Mesendoderm (in vitro differentiated cells): ENCODE results near the gene KLHL3.

Source experiments
- DNase-seq: peaks from one replicate; pipeline ENCODE4 v3.0.0; 2013
- H2AK5ac ChIP-seq: 2 replicates; pipeline ENCODE4 v1.6.1; 2013; ENCODE audit warnings: low read length, inconsistent platforms
- H2BK120ac ChIP-seq: 2 replicates; pipeline ENCODE4 v1.6.1; 2013; ENCODE audit warnings: low read depth, mild to moderate bottlenecking, low read length, moderate library complexity, mixed read lengths
- H2BK15ac ChIP-seq: replicated peaks from 2 replicates; pipeline ENCODE4 v1.6.1; 2013; ENCODE audit warnings: low read depth, mild to moderate bottlenecking, moderate library complexity
- H2BK5ac ChIP-seq: 2 replicates; pipeline ENCODE4 v1.6.1; 2013; ENCODE audit warnings: low read length, inconsistent platforms
- H3K18ac ChIP-seq: 2 replicates; pipeline ENCODE4 v1.6.1; 2013; ENCODE audit warnings: mild to moderate bottlenecking, low read length, mixed read lengths
- H3K23ac ChIP-seq: one replicate; pipeline ENCODE4 v1.6.1; 2013; ENCODE audit warnings: low read length
- H3K27ac ChIP-seq: 2 replicates; pipeline ENCODE4 v1.5.1; 2013; ENCODE audit warnings: low read depth, mild to moderate bottlenecking, inconsistent platforms, low read length, moderate library complexity
- H3K27me3 ChIP-seq: 2 replicates; pipeline ENCODE4 v1.6.1; 2013; ENCODE audit warnings: low read length, control low read depth, mild to moderate bottlenecking, inconsistent platforms; ENCODE audit not compliant: insufficient read depth, poor library complexity
- H3K36me3 ChIP-seq: 2 replicates; pipeline ENCODE4 v1.6.1; 2013; ENCODE audit warnings: low read length, inconsistent platforms; ENCODE audit not compliant: control insufficient read depth, insufficient read depth
- H3K4ac ChIP-seq: one replicate; pipeline ENCODE4 v1.6.1; 2013; ENCODE audit warnings: low read depth, mild to moderate bottlenecking, low read length, moderate library complexity
- H3K4me1 ChIP-seq: 2 replicates; pipeline ENCODE4 v1.6.1; 2013; ENCODE audit warnings: low read depth, low read length, inconsistent platforms; ENCODE audit not compliant: control insufficient read depth
- H3K4me2 ChIP-seq: 2 replicates; pipeline ENCODE4 v1.6.1; 2013; ENCODE audit warnings: low read length
- H3K4me3 ChIP-seq: 2 replicates; pipeline ENCODE4 v1.5.1; 2013; ENCODE audit warnings: mild to moderate bottlenecking, low read length
- H3K56ac ChIP-seq: one replicate; pipeline ENCODE4 v1.6.1; 2013; ENCODE audit warnings: low read length
- H3K79me1 ChIP-seq: 2 replicates; pipeline ENCODE4 v1.6.1; 2013; ENCODE audit warnings: low read length, inconsistent platforms
- H3K79me2 ChIP-seq: 2 replicates; pipeline ENCODE4 v1.6.1; 2013; ENCODE audit warnings: mild to moderate bottlenecking, low read length; ENCODE audit not compliant: control insufficient read depth, insufficient read depth
- H3K9ac ChIP-seq: 2 replicates; pipeline ENCODE4 v1.6.1; 2013; ENCODE audit warnings: low read length, inconsistent platforms
- H4K5ac ChIP-seq: one replicate; pipeline ENCODE4 v1.6.1; 2013; ENCODE audit warnings: low read length
- H4K8ac ChIP-seq: one replicate; pipeline ENCODE4 v1.6.1; 2013; ENCODE audit warnings: low read depth, mild to moderate bottlenecking, control low read depth, low read length, moderate library complexity
- WGBS: extraction: QIAGEN DNeasy Blood & Tissue Kit; methylation state at CpG from one replicate; pipeline ENCODE4 v1.1.7; 2013; ENCODE audit warnings: low lambda C conversion rate, missing lambda C conversion rate; ENCODE audit not compliant: insufficient coverage; ENCODE audit errors: extremely low coverage; 5-methylcytosine and 5-hydroxymethylcytosine counted together

The KLHL3 gene

GRCh38 chr5:137624786-137625349 is 111.0 kb downstream of the KLHL3 start:
- Histone ChIP-seq H2BK15ac (no peak overlapping the region), H3K27ac (no peak overlapping the region), H3K23ac (no peak overlapping the region), H3K18ac (no peak overlapping the region), H3K9ac (no peak overlapping the region), H2BK120ac (no peak overlapping the region), H4K5ac (no peak overlapping the region), H2AK5ac (no peak overlapping the region), H4K8ac (no peak overlapping the region), H3K79me2 (no peaks in the 10 kb centered on the region), H3K27me3 (no peaks in the 10 kb centered on the region), H3K79me1 (no peaks in the 10 kb centered on the region), H3K4me3 (no peak overlapping the region), H3K4ac (no peak overlapping the region), H3K36me3 (no peaks in the 10 kb centered on the region), H3K56ac (no peak overlapping the region), H3K4me1 (peaks cover 3% of the 10 kb centered on the region), H2BK5ac (no peak overlapping the region), H3K4me2 (no peak overlapping the region)
- no peak for DNase-seq
- no CpG with 5 or more reads among the region's 5 CpGs for WGBS

- Histone ChIP-seq H3K27ac (no peak overlapping the region), H3K4me1 (no peaks in the 10 kb centered on the region), H3K36me3 (no peaks in the 10 kb centered on the region), H4K5ac (no peak overlapping the region), H3K56ac (no peak overlapping the region), H3K9ac (no peak overlapping the region), H3K18ac (no peak overlapping the region), H2BK120ac (no peak overlapping the region), H3K79me1 (no peaks in the 10 kb centered on the region), H2BK5ac (no peak overlapping the region), H2AK5ac (no peak overlapping the region), H3K4ac (no peak overlapping the region), H2BK15ac (no peak overlapping the region), H3K27me3 (no peaks in the 10 kb centered on the region), H3K23ac (no peak overlapping the region), H4K8ac (no peak overlapping the region), H3K4me3 (no peak overlapping the region), H3K79me2 (no peaks in the 10 kb centered on the region), H3K4me2 (no peak overlapping the region)
- no peak for DNase-seq
- WGBS, result no CpG with 5 or more reads among the region's 5 CpGs
Observed at GRCh38 chr5:137622850-137623249, 113.0 kb downstream of the KLHL3 start.

- Histone ChIP-seq H3K27me3 (no peaks in the 10 kb centered on the region), H2BK120ac (no peak overlapping the region), H3K36me3 (no peaks in the 10 kb centered on the region), H3K79me2 (no peaks in the 10 kb centered on the region), H3K79me1 (no peaks in the 10 kb centered on the region), H2BK5ac (no peak overlapping the region), H2AK5ac (no peak overlapping the region), H3K9ac (no peak overlapping the region), H3K56ac (no peak overlapping the region), H3K4me1 (no peaks in the 10 kb centered on the region), H4K8ac (no peak overlapping the region), H4K5ac (no peak overlapping the region), H3K4me3 (no peak overlapping the region), H3K4ac (no peak overlapping the region), H3K27ac (no peak overlapping the region), H3K18ac (no peak overlapping the region), H3K23ac (no peak overlapping the region), H3K4me2 (no peak overlapping the region), H2BK15ac (no peak overlapping the region)
- DNase-seq, result no peak
- no CpG with 5 or more reads among the region's 10 CpGs for WGBS
Observed at GRCh38 chr5:137621861-137622823, 113.7 kb downstream of the KLHL3 start.

- H3K4me1 ChIP-seq, result no peaks in the 10 kb centered on the region
- H2AK5ac ChIP-seq, result no peak overlapping the region
- H3K36me3 ChIP-seq, result no peaks in the 10 kb centered on the region
- H3K79me1 ChIP-seq, result no peaks in the 10 kb centered on the region
- H3K79me2 ChIP-seq, result no peaks in the 10 kb centered on the region
- H3K4me2 ChIP-seq, result no peak overlapping the region
- WGBS, result no CpG with 5 or more reads among the region's 3 CpGs
- H3K9ac ChIP-seq, result no peak overlapping the region
- no peak overlapping the region for H3K56ac ChIP-seq
- no peak for DNase-seq
- H3K18ac ChIP-seq, result no peak overlapping the region
- no peak overlapping the region for H4K5ac ChIP-seq
- H3K27me3 ChIP-seq, result no peaks in the 10 kb centered on the region
- H3K27ac ChIP-seq, result no peak overlapping the region
- no peak overlapping the region for H2BK120ac ChIP-seq
- H4K8ac ChIP-seq, result no peak overlapping the region
- no peak overlapping the region for H3K4me3 ChIP-seq
- H2BK15ac ChIP-seq, result no peak overlapping the region
- no peak overlapping the region for H3K4ac ChIP-seq
- no peak overlapping the region for H2BK5ac ChIP-seq
- no peak overlapping the region for H3K23ac ChIP-seq
Observed at GRCh38 chr5:137621306-137621705, 114.6 kb downstream of the KLHL3 start.

GRCh38 chr5:137619191-137619870 is 116.6 kb downstream of the KLHL3 start:
- no peaks in the 10 kb centered on the region for H3K79me1 ChIP-seq
- no peak overlapping the region for H3K18ac ChIP-seq
- no peak overlapping the region for H2BK120ac ChIP-seq
- no peak overlapping the region for H3K4me3 ChIP-seq
- H3K27ac ChIP-seq, result no peak overlapping the region
- no CpG with 5 or more reads among the region's 12 CpGs for WGBS
- no peak overlapping the region for H3K4ac ChIP-seq
- no peak overlapping the region for H4K8ac ChIP-seq
- H4K5ac ChIP-seq, result no peak overlapping the region
- no peak overlapping the region for H3K23ac ChIP-seq
- no peak overlapping the region for H2AK5ac ChIP-seq
- H2BK5ac ChIP-seq, result no peak overlapping the region
- no peak overlapping the region for H3K9ac ChIP-seq
- no peak overlapping the region for H3K4me2 ChIP-seq
- H2BK15ac ChIP-seq, result no peak overlapping the region
- H3K27me3 ChIP-seq, result no peaks in the 10 kb centered on the region
- no peaks in the 10 kb centered on the region for H3K4me1 ChIP-seq
- no peaks in the 10 kb centered on the region for H3K36me3 ChIP-seq
- no peak for DNase-seq
- no peak overlapping the region for H3K56ac ChIP-seq
- no peaks in the 10 kb centered on the region for H3K79me2 ChIP-seq
